ENCODE results near the gene NASP.

NASP gene

GRCh38 chr1:45658171-45658570, 74.3 kb downstream of the NASP start:
- FAIRE-seq (no peak), DNase-seq (ENCODE audit: extremely low spot score, insufficient read length, low read depth) (no peak)

GRCh38 chr1:45659222-45659621, 75.4 kb downstream of the NASP start:
- DNase-seq (ENCODE audit: extremely low spot score, insufficient read length, low read depth) (no peak), FAIRE-seq (no peak)

GRCh38 chr1:45660336-45660735, 76.5 kb downstream of the NASP start:
- DNase-seq (ENCODE audit: extremely low spot score, insufficient read length, low read depth) (no peak), FAIRE-seq (no peak)

- FAIRE-seq (no peak), DNase-seq (ENCODE audit: extremely low spot score, insufficient read length, low read depth) (no peak)
These were observed 83.0 kb downstream of the NASP start for GRCh38 chr1:45666836-45667235.

GRCh38 chr1:45667321-45668111, 83.7 kb downstream of the NASP start:
- DNase-seq (ENCODE audit: extremely low spot score, insufficient read length, low read depth) (no peak), FAIRE-seq (no peak)

All from GM18507 (cell line).